HG03432 (cell line): Measurements from ENCODE around the gene CD58.

Experiments
- ATAC-seq: cut with Tn5 transposase; IDR thresholded peaks from one replicate; pipeline ENCODE4 v1.9.1; 2021; ENCODE audit warnings: mild to moderate bottlenecking, moderate library complexity; ENCODE audit not compliant: unreplicated experiment

Gene CD58

GRCh38 chr1:116544588-116545358, 26.1 kb downstream of the CD58 start:
- peak; percentile 54 for ATAC-seq

DNA sequence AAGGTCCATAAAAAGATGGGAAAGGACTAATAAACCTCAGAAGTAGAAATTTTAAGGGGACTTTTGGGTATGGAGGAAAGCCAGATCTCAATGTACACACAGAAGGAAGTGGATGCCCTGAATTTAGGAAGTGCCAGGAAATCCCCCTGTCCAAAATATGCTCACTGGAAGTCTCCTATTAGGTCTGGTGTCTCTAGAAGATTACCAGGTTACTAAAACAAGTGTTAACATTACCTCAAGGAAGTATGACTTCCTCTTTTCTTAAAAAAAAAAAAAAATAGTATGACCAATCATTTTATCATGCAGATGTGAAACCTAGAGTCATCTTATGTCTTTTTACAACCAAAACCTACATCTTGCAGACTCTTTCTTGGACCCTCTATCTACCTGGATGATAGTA, 30.7 kb downstream of the CD58 start:
- ATAC-seq: peak; percentile 49

DNA sequence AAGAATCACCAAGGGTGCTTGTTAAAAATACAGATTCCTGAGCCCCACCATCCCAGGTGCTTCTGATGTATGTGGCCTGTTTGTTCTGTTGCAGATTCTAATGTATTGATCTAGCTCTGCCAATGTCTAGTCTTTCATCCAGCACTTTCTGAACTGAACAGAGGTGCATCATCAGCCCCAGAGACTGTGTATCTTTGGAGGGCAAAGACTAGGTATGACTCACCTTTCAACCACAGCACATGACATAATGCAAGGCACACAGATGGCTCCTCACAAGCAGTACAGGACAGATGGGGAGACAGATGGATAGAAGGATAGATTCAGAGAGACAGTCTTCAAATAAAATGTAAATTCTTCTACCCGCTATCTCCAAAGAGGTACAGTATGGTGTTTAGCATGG, 32.3 kb downstream of the CD58 start:
- peak; percentile 82 for ATAC-seq

- ATAC-seq: no peak
Observed at GRCh38 chr1:116537898-116538297, 32.9 kb downstream of the CD58 start.

GRCh38 chr1:116537040-116537831, 33.6 kb downstream of the CD58 start:
- ATAC-seq: no peak

DNA sequence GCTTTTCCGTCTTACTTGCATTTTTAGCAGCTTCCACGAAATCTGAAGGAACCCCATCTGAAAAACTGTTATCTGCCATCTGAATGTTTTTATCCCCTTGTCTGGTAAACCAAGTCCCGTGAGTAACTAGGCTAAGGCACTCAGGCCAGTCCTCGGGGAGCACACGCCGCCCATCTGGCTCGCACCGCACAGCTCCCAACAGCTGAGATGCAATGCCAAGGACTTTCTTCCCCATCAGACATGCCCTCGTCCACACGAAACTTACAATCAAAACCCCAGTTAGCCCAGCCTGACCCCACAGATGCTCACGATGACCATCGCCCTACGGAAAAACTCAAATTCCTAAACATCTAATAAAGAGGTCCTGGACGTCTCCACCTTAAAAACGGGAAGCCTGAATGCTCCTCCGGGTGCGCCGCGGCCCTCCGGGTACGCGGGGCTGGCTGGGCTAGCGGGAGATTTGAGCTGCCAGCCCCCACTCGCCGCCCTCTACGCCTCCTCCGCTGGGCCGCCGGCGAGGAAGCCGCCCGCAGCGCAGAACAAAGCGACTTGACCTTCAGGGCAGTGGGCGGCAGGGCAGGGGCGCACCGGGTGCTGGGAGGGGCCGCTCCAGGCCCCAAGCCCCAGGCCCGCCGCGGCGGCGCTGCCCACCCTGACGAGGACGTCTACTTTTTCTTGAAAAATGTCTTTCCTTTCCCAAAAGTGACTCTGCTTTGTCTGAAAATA, 36.6 kb downstream of the CD58 start:
- no peak for ATAC-seq

DNA sequence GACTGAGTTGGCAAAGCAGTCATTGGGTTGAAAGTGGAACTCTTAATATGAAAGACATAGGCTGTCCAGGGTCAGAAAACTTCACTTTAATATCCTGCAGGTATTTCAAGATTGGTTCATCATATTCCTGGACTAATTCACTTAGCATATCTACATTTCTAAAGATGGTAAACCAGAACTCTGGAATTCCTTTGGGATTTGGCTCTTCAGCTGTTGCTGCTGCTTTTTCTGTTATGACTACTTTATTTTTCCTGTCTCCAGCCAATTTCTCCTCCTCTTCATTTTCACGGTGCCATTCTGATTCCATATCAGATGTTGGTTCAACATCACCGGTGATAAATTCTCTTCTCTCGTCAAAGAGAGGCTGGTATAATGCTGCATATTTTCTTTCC, 37.4 kb downstream of the CD58 start:
- ATAC-seq: no peak

GRCh38 chr1:116532671-116533428, 38.0 kb downstream of the CD58 start:
- no peak for ATAC-seq

- no peak for ATAC-seq
Observed at GRCh38 chr1:116531917-116532316, 38.9 kb downstream of the CD58 start.

- no peak for ATAC-seq
Observed at GRCh38 chr1:116529681-116530080, 41.1 kb downstream of the CD58 start.

- ATAC-seq: no peak
Observed at GRCh38 chr1:116529199-116529631, 41.6 kb downstream of the CD58 start.

GRCh38 chr1:116528329-116529083, 42.3 kb downstream of the CD58 start:
- no peak for ATAC-seq

DNA sequence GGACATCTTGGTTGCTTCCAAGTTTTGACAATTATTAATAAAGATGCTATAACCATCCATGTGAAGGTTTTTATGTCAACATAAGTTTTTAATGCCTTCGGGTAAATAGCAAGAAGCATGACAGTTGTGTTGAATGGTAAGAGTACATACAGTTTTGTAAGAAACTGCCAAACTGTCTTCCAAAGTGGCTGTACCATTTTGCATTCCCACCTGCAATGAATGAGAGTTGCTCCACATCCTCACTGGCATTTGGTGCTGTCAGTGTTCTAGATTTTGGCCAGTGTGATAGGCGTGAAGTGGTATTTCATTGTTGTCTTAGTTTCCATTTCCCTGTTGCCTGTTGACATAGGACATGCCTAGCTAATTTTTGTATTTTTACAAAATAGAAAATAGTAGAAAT, 45.4 kb downstream of the CD58 start:
- no peak for ATAC-seq

- ATAC-seq: no peak
Observed at GRCh38 chr1:116521186-116521585, 49.6 kb downstream of the CD58 start.

DNA sequence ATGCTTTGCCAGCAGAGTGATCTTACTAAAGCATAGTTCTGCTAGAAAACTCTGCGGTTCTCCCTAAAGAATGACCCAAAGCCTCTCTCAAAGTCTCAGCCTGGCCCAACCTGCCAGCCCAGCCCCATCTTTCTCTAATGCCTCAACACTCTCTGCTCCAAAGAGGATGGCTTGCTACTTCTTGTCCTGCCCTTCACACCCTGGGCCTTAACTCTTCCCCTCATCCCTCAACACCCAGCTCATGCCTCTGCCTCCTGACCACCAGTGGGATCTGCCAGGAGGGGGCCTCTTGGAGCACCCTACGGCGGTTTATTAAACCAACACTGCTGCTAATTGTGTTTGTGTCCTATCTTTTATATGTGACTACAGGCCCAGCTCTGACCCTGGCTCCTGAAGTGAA, 52.4 kb downstream of the CD58 start:
- ATAC-seq: no peak

- no peak for ATAC-seq
Observed at GRCh38 chr1:116516631-116517030, 54.2 kb downstream of the CD58 start.

- ATAC-seq: no peak
Observed at GRCh38 chr1:116515702-116516101, 55.1 kb downstream of the CD58 start.

DNA sequence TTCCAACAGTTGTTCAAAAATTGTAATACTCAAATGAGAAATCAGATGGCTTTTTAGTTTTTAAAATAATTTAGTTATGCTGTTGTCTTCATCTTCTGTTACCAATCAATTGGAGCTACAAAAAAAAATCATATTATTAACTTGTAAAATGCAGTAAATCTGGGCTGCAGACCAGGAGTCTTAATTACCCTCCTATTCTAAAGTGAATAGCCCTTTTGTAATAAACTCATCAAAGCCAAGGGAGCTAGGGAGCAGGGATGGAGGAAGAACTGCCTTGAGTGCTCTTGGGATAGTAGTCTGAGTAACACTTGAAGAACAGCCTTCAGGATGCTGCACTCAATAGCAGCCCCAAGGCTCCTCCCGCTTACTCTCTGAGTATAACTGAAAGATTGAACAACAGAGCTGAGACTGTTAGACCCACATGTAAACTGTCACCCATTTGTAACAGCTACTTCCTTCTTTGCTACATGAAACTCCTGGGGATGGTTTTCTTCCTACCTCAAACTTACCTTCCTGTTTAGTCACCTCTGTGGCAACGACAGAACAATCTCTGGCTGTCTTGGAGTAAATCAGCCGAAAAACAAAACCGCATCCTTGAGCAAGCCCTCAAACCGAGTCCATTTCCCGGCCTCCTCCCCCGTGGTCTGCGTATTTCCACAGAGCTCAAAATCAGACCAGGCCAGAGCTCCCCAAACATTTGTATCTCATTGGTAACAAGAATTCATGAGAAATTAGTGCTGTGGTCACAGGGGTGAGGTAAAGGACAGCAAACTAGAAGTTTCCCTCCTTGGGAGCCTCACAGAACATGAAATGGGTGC, 55.9 kb downstream of the CD58 start:
- ATAC-seq: peak; percentile 76

DNA sequence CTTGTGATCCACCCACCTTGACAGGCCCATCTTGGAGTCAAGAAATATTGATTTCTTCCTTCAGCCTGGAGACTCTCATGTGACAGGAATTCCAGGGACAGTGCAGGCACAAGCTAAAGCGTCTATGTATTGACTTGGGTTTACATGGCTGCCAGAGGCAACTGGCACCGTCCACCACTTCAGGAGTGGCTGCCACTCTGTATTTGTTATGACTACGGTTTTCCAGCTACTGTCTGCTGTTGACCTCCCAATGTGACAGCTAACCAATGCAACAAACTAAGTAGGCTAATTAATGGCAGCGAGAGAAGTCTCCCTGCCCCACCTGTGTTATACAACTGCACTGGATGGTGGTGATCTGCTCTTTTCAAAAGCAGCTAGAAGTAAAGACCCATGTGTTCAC, 56.9 kb downstream of the CD58 start:
- ATAC-seq: no peak
